HG02763 (cell line): Measurements from ENCODE around the gene C10orf71.

Experiments used
- ATAC-seq: cut with Tn5 transposase; IDR thresholded peaks from one replicate; pipeline ENCODE4 v1.9.1; 2021; ENCODE audit warnings: mild to moderate bottlenecking, moderate library complexity; ENCODE audit not compliant: unreplicated experiment

The C10orf71 gene

GRCh38 chr10:49374740-49375139 lies 75.8 kb downstream of the C10orf71 start:
- ATAC-seq = no peak

- ATAC-seq = no peak
Observed at GRCh38 chr10:49375611-49376010, 76.6 kb downstream of the C10orf71 start.
